Measurements from ENCODE around the gene CD44.

The CD44 gene

DNA sequence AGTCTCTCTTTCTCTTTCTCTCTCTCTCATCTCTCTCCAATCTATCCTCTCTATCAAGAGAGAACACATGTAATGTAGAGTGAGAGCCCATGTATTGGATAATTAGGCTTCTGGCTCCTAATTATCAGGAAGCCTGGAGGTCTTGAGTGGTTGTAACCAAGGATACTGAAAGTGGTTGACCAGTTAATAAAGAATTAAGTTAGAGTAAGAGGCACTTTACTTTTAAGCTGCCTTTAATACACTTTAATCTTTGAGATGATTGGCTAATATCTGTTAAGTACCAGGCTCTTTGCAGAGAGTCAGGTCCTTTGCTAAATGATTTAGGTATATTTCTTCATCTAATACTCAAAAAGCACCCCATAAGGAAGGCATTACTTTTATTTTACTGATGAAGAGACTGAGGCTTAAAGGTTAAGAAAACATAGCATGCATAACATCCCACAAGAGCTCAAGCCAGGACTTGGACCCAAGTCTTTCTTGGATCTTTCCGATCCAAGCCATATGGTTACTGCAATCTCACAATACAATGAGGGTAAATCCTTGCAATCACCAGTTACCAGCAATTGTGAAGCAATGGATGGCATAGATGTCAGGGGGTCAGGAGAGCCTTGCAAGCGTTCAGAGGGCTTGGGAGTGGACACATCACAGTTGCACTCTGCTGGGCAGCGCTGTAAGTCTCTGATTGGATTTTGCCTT lies 22.1 kb downstream of the CD44 start:
- DNase-seq = no peak

DNA sequence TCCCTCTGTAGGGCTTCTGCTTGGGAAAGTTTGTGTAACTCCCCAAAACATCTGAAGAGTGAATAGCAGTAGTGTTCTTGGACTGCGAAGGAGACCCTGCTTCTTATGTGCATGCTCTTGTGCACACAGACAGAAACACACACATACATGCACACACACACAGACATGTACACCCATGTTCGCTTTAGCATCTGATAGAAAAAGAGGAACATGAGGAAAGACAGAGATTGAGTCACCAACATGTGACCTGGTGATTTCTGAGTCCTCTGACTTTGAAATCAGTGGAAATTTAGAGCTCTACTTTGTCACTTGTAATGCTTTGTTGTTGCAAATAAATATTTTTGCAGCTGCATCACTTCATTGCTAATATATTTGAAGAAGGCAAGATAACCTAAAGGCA lies 23.8 kb downstream of the CD44 start:
- no peak for DNase-seq

DNA sequence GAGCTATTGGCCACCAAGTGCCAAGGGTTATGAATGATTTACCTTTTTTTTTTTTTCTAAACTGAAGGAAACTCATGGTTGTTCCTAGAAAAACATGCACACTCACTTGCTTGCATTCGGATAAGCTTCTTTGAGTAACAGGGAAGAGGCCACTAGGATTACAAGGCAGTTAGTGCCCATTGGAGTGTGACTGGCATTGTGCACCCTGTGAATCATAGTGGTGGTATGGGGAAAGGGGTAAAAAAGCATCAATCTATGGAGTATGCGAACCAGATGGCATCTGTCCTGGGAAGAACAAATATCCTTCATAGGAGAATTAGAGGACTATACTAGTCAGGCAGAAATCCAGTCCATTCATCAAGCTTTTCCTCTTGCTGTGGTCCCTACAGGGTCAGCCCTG lies 24.2 kb downstream of the CD44 start:
- peak; percentile 3 for DNase-seq

DNA sequence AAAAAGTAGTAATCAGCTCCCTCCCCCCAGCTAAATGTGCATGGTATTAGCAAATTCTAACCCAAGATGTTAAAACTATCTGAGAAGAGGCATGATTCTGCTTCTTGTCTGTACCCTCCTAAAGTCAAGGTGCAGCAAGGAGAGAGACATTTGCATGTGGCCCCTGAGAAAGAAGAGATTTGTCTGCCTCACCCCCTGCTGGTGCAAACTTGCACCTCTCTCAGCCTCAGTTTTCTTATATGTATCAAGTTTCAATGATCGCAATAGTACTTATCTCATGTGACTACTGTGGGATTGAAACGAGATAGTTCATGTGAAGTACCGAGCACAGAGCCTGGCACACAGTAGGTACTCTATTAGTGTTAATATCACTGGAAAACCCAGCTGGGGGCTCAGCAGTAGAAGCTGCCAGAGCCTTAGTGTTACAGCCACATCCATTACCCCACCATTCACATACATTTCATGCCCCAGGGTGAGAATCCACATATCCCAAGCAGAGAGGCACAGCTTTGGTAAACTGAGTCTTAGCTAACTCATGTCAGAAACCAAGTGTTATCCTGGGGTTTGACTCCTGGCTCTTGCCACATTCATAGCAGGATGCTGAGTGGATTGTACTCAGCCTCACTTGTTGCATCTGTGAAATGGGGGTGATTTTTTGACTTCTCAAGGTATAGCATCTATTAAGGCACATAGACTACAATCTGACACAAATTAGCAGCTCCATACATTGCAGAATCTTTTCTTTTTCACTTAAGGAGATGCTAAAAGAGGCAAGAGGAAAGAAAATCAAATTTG lies 24.9 kb downstream of the CD44 start:
- peak; percentile 3 for DNase-seq

DNA sequence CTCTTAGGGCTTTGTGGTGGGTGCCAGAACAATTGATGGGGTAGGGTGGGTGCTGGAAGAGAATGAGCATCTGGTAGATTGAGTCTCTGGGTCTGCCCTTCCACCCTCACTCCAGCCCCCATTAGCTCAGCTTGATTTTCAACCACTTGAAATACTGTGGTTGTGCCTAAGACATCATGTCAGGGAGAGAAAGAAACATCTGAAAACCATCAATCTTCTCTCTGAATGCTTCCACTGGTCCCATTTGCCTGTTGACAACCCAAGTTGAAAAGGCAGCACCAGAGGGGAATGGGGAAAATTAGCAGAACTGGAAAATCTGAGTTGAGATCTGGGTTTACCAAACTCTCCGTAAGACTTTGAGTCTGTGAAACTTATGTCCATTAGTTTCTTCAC lies 26.1 kb downstream of the CD44 start:
- DNase-seq = no peak

DNA sequence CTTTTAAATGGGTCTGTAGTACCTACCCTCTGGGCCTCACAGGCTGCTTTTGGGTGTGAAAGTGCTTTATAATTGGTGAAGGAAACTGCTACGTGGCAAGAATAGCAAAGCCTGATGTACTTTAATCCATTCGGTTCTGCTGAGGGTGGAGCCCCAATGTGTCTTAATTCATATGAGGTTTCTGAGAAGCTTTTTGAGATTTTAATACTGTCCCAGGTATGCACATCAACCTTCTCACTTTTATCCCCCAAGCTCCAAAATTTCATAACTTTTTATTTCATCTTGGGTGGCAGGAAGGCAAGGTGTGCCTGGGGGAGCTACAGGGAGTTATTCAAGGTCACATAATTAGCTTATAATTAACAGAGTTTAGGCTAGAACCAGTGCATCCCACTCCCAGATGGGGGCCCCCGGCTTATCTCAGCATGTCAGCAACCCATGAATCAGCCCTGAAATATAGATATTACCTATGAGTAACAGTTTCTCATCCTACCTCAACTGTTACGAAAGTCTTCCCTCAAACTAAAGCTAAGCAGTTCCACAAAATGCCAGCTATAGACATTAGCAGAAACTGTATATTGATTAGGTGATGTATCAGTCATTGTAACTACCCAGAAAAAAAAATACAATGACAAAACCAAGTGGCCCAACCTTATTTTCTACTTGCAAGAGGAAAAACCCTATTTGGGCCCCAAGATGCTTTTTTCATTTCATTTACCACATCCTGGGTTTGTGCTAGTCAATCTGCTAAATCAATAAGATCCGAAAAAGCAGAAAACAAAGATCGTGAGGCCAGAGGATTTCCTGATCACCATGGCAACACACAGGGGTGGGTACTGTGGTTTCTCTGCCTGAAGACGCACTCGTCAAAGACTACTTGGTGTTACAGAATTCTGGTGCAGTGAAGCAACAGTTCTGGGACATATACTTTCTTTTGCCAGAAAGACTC lies 26.7 kb downstream of the CD44 start:
- DNase-seq = no peak

DNA sequence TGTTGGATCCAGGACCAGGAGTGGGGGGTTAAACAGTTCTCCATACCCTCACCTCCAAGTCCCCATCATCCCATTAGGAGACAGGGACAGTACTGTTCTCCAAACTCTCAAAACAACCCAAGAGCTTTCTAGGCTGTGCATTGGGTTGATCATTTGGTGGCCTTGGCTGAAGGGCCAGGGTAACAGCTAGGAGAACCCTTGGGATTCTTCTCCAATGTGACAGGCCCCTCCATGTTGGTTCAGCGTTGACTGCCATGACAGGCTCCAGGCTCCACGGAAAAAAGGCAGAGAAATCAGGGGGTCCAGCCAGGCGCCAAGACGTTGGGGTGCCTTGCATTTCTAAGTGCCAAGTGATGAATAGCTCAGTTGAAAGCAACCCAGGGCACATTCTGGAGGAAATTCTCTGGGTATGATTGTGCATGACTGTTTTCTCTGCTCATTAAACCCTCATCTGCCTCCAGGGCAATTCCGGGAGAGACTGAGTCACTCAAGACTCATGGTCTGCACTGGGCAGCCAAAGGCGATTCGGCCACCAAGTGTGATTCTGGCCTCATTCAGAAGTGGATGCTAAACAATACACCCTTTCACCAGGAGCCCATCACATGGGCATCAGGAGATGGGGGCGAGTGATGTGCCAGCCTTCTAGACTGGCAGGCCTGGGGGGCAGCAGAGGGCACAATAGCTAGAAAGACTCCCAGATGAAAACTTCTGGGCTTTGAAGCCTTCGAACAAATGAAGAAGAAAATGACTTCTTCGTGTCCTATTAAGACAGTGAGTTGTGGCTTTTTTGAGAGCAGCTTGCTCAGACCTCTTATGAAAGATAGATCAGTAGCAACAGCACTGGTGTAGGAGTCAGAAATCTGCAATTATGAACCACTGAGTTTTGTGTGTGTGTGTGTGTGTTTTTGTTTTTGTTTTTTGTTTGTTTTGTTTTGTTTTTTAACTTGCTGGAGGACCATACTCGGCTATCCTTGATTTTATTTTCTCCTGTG lies 27.7 kb downstream of the CD44 start:
- DNase-seq = no peak

DNA sequence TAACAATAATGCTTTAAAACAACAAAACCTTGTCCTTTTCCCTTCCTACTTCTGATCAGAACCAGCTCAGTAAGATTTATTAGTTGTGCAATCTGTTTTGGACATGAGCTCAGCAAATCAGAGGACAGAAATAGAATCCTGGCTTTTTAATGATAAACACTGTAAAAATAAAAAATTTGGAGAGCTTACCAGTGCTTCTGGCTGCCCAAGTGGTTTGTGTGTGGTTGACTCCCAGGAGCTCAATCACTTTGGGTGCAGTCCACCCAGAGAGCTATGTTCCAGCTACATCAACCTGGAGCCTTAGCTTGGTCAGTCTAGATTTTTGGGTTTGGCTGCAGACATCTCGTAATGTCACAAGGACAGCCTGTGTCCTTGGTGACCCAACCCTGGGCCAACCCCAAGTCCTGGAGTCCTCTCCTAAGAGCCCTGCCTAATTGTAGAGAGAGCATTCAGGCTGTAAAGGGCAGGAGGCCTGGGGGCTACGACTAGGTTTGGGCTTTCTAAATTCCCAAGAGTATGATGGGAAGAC lies 28.5 kb downstream of the CD44 start:
- DNase-seq = no peak

DNA sequence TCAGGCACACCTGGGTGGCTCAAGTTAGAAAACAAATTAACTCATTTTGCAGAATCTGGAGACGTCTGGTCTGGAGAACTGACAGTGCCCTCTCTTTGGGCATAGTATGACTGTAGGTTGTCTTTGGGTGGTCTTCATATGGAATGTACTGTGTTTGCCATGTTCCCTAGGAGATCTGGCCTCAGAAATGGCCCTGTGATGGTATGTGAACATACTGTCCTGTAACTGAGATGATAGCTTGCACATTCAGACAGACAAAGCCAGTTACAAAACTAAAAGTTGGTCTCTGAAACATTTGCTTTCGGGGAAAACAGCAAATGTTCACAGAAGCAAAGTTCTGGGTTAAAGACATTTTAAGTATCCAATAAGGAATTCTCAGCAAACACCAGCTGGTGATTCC lies 29.7 kb downstream of the CD44 start:
- no peak for DNase-seq

DNA sequence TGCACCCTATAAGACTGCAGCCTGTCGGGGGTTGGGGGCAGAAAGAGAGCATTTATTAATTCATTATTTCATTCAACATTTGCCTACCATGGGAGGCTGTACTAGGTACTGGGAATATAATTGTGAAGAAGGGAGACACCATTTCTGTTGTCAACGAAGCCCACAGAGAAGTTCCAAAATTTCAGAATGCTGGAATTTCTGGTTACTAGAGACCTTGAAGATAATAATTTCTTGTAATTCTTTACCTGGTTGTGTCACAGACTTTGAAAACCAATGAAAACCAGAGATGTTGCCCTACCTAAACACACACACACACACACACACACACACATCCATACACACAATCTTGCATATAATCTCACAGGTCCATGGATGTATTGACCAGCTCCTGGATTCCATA lies 30.1 kb downstream of the CD44 start:
- DNase-seq = no peak

DNA sequence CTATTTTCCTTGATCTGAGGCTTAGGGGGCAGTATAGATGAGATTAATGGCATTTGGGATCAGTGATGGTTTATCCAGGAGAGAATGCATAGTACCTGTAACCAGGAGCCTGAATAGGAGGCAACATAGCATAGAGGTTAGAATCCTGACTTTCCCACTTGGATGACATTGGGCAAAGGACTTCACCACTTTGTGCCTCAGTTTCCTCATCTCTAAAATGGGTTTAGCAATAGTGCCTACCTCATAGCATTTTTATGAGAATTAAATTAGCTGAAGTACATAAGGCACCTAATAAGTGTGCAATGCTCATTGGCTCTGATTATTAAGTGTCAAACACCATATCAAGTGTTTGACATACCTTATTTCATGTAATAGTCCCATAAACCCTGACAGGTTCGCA lies 30.8 kb downstream of the CD44 start:
- DNase-seq = no peak

DNA sequence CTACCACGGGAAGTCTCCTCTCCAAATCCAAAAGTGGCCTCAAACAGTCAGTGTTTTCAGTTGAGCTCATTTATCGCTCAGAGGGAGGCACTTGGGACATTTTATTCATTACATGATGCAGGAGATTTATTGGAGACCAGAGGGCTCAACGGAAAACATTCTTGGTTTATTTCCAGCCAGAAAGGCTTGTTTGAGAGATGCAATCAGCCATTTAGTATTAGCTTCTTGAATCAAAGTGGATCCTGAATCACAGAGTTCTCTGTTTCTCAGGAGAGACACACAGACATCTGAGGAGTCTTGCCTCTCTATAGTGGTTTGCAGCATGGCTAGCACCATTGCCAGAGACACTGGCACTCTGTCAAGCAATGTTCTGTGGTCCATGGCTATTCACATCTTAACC lies 31.5 kb downstream of the CD44 start:
- DNase-seq = no peak

DNA sequence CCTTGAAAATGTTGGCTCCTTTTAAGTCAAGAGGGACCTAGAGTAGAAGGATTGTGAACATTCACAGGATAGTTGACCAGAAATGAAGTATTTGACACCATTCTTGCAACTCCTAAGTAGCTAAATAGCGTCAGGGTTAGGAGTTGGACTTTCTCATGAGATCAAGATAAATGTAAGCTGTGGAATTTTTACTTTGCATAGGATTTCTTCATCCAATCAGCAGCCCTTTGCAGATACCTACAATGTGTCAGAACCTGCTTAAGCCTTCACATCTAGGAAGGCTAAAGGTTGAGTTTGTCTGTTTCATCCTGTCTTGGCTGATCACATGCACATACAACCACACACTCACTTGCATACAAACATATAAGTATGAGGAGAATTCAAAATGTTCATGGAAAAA lies 32.3 kb downstream of the CD44 start:
- DNase-seq = no peak

DNA sequence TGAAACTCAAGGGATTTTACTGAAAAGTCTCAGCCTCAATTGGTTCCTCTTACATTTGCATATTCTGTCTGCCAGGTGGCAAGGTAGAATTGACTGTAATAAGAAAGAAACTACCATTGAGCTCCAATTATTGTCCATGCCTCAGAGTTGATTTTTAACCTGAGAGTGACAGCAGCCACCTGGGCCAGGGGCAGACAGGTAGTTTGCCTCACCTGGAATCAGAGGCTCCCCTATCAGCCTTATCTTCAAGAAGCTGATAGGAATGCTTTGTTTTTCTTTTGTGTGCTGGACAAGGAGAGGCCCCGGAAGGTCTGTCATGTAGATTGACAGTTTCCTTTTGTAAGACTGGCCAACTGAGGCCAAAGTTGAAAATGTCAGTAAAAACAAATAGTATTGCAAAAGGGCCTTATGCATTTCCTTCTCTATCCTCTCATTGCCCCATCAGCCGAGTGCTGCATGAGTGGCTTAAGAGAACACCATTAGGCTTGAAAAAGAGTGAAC lies 34.1 kb downstream of the CD44 start:
- DNase-seq = no peak

DNA sequence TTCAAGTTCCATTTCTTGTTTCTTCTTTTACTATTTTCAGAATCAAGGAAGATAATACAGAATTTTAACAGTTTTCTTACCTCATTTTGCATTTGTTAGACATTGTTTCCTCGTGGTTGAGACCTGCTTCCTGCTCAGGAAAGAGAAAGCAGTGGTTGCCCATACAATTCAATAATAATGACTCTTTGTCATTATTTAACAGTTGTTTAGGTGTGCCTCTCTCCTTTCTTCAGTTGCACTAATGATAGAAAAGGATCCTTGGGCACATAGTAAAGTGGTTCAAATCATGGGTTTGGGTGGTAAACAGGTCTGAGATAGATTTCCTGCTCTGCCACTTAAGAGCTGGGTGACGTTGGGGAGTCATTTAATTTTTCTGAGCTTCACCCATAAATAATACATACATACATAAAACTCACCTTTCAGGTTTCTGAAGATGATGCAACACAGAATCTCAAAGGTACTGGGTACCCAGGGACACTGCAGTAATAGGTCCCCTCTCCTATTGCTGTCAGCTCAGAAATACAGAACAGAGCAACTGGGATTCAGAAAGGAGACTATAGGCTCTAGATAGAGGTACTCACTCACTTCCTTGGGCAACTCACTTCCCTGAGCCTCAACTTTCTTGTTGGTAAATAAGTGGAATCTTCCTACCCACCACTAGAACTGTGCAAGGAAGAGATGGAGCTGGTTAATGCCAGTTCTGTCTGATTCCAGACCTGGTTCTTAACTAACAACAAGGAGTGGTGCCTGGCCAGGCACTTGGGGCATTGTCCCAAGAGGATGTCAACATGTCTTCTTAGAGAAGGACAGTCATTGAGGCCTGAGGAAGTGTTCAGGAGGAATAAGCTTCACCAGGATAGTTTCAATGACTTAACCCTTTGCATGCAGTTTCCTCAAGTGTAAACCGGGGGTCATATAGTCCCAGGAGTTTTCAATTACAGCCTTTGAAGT lies 34.9 kb downstream of the CD44 start:
- peak; percentile 47 for DNase-seq

DNA sequence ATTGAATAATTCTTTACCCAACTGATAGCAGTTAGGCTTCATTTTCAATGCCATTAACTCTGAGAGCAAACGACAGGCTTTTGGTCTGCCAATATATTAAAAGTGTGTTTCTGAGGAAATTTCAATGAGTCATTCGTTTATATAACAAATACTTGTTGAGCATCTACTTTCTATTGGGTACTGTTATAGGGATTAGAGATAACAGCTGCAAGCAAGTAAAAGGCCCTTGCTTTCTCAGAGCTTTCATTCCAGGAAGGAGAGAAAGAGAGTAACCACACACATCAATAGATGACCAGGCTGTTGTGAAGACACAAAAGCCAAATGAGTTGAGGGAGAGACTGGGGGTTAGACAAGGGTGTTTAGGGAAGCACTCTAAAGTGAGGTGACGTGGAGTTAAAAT lies 35.7 kb downstream of the CD44 start:
- peak; percentile 9 for DNase-seq

DNA sequence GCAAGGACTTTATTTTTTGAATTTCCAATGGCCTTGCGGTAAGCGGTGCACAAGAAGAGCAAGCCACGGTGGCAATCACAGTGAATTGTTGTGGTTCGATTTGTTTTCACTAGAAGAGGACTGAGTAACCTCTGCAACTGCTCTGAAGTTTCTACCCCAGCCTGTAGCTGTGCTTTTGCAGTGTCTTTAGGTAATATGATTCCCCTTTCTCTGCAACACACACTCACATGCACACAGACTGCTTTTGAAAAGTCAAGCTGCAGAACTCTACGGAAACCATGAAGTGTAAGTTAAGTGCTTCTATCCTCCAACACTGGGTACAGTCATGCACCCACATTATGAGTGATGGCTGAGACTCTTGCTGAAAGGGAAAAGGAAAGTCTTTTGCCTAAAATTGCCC lies 38.4 kb downstream of the CD44 start:
- no peak for DNase-seq

DNA sequence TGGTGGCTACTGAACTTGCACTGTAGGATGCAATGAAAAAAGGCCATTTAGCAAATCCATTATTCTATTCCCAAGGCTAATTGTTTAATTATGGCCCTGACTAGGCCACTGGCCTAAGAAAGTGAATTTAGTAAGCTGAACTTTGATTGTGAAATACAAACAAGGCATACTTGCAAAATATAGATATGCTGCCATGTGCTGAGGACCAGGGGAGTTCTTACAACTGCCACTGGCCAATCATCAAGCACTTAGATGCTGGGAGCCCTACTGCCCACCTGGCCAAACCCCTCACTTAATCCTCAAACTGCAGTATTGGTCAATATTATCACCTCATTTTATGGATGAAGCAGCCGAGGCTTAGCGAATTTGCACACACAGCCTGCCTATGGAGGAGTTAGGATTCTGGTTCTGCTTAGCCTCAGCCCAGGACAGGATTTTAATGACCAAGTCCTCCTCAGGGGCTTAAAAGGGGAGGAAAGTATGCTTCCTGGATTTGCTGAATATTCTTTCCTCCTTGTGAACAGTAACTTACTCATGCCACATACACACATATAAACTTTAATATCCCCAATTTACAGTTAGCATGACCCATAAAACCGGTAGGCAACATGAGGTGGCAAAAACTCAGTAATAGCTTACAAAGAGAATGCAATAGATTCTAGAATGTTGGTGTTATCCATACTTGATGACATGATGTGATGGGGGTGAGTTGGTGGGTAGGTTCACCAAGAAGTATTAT lies 39.3 kb downstream of the CD44 start:
- no peak for DNase-seq

DNA sequence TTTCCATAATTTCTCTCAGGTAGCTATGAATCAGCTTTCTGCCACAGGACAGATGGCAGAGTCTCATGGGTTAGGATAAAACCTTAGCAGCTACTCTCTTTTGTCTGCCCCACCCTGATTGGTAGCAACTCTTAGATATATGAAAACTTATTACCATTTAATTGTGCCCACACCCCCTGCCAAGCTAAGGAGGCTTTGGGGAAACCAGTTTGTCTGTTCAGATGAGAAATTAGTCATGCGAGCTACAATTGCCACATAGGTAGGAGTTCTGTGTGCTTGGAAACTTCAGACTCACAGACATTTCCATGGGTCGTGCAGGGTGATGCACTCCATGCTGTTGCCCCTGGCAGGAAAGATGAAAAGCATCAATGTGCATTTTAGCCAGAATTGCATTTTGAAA lies 39.9 kb downstream of the CD44 start:
- DNase-seq = no peak

Data from DMS53 (cell line).